Activated T-cell treated with anti-CD3 and anti-CD28 coated beads for 4 hours (primary cell): ENCODE data around the gene GNA12.

Experiments used
- DNase-seq: peaks from one replicate; pipeline ENCODE4 v3.0.0-alpha.2; 2020

Gene GNA12

DNA sequence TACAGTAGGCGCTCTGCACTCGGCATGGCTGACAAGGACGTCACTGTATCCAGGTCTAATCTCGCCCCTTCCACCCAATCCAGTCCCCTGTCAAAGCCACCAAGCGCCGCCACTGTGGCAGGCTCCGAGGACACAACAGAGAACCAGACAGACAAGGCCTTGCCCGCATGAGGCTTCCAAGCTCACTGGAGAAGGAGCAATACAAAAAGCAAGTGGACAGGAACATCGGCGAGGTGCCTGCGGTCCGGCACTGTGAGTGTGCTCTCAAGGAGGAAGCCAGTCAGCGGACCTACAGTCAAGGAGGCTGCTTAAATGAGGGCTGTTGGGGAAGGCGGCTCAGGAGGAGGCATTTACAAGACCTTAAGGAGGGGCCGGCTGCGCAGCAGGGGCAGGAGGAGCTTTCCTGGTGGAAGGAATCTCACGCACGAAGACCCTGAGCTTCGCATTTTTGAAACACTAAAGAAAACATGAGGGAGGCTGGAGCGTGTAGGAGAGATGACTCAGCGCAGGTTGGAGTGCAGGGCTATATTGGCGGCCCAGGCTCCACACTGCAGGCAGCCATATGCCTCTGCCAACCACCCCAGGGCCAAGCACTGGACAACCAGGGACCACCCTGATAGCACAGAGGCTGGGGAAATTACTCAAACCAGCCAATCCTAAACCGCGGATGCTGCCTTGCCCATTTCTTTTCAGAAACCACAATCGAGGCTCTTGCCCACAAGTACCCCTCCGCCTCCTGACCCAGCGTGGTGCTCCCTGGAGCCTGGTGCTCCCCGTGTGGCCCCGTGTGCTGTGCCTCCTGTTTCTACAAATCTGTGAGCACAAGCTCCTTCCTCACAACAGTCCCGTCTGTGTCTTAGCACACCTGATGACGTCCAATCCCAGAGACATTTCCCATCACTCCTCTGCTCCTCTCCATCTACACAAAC, 28.9 kb downstream of the GNA12 start:
- DNase-seq: no peak

DNA sequence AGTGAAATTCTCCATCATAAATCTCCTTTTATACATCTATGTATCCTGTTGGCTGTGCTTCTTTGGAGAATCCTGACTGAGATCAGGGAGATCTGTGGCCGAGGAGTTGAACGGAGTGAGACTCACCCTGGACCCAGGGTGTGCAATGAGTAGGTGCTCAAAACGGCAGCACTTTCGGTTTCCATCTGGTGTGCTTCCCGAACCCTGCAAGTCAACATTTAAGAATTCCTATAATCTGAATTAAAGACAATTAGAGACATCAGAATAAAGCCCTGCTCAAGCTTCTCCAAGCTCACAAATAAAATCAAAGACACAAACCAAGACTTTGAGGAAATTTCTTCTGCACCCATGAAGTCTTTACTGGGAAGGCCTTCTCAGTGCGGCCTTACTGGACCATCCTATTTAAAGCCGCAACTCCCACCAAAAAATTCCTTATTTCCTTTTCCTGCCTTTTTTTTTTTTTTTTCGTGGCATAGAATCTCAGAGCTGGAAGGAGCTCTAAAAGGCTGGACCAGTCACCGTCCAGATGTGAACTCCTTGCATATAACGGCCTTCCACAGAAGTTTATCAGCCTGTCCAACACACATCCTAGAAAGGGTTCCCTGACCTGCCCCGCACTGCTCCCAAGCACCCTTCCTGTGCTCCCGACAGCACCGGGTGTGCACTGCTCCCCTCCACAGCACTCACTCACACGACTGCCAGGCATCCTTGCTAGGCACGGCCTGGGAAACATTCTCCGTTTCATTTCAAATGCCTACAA, 29.7 kb downstream of the GNA12 start:
- no peak for DNase-seq

DNA sequence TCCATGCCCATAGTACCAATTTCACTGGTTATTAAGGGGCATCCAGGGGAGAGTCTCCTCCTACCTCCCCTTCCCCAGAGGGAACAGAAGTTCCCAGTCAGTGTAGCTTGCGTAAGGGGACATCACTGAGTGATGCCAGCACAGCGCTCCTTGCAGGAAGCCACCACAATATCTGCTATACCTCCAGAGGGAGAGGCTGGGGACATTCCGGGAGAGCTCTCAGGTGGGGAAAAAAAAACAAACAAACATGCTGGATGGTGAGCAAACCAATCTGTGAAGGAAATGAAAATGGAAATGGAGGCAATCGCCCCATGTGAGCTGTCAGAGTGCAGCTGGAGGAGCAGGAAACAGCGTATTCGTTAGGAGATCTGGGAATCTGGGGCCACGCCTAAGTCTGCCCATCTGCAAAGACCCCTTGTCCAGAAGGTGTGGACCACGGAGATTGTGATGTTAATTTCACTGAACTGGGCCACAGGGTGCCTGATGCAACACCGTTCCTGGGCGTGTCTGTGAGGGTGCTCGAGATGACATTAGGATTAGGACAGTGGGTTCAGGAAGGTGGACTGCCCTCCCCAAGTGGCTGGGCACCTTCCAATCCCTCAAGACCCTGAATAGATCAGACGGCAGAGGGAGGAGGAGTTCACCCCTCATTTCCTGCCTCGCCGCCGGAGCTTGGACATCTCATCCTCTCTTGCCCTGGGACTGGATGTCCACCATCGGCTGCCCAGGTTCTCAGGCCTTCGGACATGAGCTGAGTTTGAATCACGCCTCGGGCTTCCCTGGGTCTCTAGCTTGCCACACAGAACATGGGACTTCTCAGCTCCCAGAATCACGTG, 30.5 kb downstream of the GNA12 start:
- DNase-seq: no peak

DNA sequence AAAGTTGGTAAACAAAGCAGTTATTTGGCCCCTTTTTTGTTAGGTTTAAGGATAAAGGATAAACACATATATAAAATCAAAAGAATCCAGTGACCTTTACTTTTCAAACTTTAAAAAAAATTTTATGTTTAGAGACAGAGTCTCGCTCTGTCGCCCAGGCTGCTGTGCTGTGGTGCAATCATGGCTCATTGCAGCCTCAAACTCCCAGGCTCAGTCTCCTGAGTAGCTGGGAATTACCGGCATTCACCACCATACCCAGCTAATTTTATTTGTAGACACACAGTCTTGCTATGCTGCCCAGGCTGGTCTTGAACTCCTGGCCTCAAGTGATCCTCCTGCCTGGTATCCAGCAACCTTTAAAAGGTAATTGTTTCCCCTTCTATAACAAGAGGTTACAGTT, 31.3 kb downstream of the GNA12 start:
- no peak for DNase-seq

DNA sequence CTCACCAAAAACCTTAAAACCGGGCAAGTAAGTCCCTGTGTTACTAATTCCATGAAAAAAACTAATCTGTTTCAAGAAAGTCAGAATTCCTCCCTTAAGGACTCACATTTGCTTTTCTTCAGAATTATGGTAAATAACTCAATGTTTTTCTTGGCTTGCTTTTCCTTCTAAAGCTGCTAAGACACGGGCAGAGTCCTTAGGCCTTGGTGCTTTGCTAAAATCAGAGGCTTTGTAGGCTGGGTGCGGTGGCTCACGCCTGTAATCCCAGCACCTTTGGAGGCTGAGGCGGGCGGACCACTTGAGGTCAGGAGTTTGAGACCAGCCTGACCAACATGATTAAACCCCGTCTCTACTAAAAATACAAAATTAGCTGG, 32.0 kb downstream of the GNA12 start:
- DNase-seq: no peak

DNA sequence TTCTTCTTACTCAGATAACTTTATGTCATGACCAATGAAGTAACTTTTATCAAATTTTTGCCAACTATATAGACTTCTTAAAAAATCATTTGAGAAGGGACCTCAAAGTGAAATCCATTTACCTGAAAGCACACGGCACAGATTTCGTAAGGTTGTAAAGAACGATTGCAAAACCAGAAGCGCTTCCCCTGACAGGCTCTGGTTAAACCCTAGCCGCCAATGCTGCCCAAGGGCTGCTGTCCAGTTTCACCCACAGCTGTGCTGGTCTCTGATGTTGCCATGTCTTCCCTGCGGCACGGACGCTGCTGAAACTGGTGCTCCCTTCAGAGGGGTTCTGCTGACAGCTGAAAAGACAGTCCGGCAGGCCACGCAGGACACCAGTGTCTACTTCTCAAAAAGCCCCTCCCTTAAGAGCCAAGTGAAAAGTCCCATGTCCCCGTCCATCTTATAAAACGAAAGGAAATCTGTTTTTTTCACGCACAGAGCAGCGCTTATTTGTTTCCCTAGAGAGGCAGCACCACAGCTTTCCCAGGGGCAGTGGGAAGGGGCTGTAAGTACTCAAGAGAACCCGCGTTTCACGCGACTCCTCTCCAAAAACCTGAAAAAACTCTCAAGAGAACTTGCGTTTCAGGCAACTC, 32.5 kb downstream of the GNA12 start:
- no peak for DNase-seq

DNA sequence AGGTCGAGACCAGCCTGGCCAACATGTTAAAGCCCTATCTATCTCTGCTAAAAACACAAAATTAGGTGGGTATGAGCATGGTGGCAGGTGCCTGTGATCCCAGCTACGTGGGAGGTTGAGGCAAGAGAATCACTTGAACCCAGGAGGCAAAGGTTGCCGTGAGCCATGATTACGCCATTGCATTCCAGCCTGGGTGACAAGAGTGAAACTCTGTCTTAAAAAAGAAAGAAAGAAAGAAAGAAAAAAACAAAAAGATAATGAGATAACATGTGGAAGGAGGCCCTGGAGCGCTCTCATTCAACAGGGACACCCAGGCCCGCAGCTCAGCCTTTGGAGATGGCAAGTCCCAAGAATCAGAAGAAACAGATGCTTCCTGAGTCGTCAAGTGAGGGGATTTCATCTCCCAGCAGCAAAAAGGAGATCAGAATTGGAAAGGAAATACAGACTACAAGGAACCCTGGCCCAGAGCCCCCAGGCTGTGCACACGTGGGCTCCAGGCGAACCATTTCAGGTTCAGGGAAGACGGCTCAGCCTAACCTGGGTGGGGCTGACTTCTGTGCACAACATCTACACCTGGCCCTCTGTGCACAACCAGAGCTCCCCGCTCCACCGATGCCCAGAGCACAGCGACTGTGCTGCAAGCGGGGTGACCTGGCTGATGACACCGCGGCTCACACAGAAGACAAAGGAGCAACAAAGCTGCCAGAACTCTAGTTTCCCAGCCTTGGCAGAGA, 33.3 kb downstream of the GNA12 start:
- no peak for DNase-seq

DNA sequence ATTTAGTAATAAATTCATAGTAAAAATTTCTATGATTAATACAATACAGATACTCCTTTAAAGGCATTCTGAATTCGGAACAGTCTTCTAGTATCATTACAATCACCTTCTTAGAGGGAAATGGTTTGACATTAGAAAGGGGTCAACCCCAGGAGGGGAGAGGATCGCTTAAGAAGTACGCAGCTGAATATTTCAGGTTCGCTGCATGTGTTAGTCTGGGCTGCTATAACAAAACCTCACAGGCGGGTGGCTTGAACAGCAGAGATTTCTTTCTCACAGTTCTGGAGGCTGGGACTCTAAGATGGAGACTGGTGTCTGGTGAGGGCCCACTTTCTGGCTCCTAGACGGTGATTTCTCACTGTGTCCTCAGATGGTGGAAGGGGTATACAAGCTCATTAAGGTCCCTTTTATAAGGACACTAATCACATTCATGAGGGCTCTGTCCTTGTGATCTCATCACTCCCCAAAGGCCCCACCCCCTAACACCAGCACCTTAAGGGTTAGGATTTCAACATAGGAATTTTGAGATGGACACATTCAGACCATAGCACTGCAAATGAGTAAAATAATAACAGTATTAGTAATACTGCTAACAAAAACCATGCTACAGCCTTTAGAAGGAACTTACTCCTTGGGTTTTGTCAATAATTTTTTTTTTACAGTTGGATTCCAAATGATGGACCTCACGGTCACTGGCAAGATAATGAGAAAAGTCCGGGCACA, 34.0 kb downstream of the GNA12 start:
- DNase-seq: no peak

DNA sequence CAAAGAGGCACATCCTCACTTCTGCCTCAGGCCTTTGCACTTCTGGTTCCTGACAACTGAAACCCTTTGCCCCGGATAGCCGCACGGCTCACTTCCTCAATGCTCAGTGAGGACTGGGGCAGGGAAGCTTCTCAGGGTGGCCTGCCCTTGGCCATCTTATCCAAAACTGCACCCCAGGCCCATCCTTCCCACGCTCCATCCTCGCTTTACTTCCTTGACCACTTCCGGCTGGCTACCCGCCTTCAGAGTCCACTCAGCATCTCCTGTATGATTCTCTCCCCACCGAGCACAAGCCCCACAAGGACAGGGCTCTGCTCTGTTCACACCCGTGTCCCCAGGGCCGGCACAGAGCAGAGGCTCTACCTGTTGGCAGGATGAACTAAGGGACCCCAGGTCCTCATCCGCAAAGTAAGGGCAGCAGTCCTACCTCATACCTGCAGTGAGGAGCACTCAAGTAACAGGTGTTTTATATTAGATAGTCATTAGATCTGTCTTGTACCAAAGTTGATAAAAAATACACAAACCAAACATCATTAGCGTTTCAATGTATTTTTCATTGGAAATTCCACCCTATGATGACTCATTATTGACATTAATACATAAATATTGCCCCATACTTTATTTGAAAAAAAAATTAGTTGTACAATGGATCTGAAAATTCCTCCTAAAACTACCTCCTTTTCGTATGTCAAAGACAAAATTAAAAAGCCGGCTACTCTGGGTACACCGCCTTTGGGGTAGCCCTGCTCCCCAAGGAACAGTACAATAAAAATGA, 35.0 kb downstream of the GNA12 start:
- DNase-seq: no peak

DNA sequence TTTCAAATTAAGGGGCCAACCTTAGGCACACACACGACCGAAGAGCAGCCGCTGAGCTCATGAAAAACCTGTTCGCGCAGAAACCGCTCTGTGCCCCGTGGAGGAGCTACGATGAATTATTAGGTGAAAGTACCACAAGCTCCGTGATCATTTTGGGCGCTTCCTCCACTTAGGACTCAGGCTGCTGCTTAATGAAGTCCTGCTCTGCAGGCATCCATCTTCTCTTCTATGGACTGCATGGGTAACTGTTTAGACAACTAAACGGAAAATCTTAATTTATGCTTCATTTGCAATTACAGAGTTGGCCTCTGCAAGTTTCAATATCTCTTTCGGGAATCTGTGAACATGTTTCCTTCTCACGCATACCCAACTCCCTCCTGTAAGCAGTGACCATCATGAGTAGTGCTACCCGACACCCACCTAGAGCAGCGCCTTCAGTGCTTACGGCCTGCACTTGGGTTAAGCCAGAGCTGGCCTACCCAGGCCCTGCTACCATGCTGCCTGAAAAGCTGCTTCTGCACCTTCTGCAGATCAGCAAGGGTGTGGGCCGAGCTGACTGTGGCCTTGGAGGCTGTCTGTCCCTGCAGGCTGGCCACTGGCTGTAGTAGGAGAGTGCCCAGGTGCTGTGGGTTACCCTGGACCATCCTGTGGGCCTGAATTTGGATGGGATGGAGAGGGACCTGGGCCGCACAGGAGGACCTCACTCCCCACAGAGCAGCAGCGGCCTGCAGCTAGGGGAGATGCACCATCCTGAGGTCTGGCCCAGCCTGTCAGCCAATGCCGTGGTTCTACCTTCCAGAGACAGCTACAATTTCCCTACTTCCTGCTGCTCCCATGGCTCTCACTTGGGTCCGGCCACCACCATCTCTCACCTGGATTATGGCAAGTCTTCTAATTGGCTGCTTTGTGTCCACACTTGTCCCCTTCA, 36.0 kb downstream of the GNA12 start:
- DNase-seq: no peak

DNA sequence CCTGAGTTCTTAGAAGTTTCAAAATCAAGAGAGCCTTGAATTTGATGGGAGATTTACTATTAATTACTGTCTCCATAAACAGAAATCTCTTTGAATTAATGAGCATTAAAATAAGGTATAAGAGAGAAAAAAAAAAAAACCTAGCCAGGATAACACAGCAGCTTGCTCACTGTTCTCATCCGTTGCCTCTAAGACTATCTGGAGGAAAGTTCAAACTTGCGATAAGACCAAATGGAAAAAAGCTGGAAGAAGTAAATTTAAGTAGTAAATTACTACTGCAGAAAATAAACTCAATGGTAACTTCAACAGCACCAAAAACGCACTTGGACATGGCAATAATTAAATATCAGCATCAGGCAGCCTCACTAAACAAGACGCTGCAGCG, 36.7 kb downstream of the GNA12 start:
- DNase-seq: no peak

DNA sequence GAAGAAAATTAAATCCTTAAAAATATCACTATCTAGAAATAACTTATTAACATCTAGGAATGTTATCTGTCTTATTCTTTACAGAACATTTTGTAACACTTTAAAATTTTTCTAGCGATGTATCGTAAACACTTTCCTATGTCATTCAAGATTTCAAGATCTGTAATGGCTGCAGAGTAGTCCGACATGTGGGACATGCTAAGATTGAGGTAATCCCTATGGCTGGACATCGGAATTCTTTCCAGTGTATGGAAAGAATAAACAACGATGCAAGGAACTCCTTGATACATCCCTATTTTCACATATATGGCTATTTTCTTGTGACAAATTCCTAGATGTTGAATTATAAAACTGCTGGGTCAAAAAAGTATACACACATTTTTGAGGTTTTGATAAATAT, 37.5 kb downstream of the GNA12 start:
- DNase-seq: no peak

DNA sequence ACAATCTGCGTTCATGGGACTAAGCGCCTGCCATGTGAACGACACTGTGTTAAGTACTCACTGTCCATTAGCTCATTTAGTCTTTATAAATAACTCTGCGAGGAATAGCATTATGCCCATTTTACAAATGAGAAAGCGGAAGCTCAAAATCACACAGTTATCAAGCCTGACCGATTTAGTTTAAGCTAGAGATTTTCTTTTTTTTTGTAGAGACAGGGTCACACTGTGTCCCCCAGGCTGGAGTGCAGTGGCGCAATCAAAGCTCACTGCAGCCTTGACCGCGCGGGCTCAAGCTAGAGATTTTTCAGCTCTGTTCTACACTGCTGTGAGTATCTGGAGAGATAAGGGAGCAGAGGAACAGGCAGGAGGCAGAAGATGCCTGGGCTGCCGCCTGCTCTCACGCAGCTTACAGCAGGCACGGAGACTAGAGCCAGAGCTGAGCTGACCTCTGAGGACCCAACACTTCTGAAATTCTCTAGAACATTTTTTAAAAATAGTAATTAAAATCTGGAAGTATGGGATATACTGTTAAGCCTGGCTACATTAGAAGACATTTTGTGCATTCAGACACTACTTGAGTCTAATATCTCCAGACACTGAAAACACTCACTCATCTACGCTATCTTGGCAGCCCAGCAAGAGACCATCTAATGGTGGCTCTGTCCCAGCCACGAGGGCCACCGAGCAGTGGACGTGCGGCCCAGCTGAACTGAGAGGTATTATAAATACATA, 38.7 kb downstream of the GNA12 start:
- no peak for DNase-seq

DNA sequence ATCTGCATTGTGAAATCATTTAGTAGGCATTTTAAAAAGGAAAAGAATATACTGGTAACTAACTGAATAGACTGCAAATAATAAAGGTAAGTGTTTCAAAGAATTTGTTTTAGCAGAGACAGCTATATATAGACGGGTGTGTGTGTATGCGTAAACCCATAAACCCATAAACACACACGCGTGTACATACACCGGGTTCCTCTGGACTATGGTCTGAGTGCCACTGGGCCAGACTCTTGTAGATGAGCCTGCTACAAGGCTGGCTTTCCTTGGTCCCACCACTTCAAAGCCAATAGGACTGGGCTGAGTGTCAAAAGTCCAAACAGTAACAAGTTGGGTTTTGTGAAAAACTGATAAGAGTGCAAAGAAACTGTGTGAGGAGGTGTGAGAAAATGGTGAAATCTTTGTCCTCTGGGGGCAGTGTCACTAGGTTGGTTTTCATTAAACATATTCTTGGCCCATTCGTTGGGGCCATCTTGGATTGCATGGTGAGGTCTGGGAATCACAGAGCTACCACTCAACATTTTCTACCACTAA, 39.8 kb downstream of the GNA12 start:
- DNase-seq: no peak

DNA sequence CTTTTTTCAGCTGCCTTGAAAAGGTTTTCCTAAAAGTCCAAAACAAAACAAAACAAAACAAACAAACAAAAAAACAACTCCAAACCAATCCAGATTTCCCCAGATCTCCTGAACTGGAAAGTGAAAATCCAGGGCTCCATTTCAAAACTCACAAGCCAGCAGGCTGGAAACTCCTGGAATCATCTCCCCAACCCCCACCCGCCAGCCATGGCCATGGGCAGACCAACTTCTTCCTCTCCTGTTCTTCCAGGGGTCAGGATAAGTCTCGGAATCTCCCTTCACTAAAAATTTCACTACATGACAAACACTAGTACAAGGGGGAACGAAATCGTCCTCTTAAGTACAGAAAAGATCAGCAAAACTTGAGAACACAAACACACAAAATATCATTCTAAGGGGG, 40.4 kb downstream of the GNA12 start:
- no peak for DNase-seq

DNA sequence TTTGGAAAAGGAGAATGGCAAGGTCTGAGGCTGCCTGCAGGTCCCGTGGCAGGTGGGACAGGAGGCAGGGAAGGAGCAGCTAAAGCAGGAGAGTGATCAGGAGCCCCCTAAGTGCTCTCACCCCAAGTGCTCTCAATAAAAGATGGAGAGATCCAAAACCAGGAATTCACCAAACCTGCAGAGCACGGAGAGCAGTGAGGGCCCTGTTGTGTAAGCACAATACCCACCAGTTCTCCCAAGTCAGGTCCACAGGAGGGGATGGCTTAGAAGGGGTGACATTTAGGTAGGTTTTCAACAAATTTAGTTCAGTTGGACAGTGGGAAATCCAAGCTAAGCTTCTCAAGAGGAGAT, 40.8 kb downstream of the GNA12 start:
- DNase-seq: no peak

DNA sequence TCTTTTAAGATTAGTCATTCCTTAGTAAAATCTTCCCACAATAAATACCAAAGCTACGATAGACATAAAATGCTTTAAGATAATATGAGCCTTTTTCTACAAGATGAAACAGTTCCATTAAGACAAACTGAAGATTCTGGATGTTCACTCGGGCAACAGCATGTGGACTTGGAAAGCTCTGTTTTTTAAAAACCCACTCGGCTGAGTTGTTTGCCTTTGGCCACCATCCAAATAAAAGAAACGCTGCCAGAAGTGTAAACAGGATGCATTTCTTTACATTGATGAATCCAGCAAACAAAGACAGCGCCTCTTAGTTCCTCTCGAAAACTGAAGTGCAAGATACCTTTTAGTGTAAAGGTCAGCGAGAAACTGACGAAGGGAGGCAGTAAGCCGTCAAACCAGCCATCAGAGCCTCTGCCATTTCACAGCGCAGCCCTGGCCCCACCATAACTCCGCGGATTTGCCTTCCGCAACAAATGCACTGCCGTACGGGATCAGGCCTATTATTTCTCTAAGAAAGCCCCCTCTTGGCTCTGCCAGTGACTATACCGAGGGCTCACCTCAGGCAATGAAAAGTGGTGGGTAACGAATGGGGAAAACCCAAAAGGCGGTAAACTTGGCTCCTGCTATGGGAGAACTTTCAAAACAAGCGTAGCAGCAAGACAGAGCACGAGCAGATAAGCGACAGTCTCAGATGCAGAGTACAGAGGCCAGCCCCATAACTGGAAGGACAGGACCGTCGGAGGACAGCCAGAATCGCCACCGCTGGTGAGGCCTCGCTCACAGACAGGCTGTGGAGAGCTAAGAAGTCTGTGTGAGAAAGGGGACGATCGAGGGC, 41.4 kb downstream of the GNA12 start:
- no peak for DNase-seq

DNA sequence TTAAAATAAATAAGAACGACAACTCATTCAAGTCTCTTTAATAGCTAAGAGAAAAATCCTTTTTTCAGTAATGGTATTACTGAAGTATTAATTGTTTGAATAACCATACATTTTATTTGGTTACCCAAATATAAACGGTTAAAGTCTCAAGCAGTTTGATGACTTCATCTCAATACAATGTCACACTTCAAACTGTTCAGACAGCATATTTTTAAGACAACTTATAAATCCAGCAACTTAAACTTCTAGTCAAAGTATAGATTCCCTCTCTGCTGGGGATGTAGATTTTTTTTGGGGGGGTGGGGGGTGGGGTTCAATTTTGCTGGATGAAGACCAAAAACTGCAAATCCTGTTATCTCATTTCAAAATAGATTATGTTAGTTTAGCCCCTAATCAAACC, 42.0 kb downstream of the GNA12 start:
- no peak for DNase-seq
